HG02588 (cell line): ENCODE results near the gene DCHS2.

Experiments
- ATAC-seq: cut with Tn5 transposase; IDR thresholded peaks from one replicate; pipeline ENCODE4 v1.9.1; 2021; ENCODE audit warnings: mild to moderate bottlenecking, moderate library complexity; ENCODE audit not compliant: unreplicated experiment

Gene DCHS2

DNA sequence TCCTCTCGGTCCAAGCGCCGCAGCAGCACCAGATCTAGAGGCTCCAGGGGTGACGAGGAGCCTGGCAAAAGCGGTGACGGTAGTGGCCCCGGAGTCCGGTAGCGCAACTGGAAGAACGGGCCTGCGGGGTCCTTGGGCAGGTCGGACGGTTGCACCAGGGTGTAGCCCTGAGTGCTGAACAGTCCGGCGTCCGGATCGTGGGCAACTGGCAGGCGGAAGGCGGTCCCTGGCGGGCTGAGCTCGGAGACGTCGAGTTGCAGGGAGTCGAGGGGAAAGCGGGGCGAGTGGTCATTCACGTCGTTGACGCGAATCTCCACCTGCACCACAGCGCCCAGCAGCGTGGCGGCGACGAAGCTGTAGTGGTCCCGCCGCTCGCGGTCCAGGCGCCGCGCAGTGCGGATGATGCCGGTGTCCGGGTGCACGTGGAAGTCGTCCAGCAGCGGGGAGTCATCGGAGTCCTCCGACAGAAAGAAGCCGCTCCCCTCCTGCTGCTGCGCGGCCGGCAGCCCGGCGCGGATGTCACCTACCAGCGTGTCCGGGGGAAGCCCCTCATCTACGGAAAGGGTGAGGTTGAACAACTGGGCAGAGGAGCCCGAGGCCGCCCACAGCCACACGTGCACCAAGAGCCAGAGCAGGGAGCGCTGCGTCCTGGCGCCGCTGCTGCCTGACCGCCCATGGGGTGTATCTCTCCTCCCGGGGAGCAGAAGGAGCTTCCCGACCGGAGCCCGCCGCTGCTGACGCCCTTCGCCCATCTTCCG lies 837 bp downstream of the DCHS2 start:
- ATAC-seq = peak; percentile 71

DNA sequence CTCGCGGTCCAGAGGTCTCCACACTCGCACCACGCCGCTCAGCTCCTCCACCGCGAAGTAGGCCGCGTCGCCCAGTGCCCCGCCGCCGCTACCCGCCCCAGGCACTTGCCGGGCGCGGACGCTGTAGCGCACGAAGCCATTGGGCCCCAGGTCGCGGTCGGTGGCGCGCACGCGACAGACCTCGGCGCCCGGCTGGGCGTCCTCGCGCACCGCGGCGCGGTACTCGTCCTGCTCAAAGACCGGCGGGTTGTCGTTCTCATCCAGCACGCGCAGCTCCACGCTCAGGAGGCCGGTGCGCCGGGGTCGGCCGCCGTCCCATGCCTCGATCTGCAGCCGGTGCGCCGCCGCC lies 1.4 kb downstream of the DCHS2 start:
- ATAC-seq = no peak

DNA sequence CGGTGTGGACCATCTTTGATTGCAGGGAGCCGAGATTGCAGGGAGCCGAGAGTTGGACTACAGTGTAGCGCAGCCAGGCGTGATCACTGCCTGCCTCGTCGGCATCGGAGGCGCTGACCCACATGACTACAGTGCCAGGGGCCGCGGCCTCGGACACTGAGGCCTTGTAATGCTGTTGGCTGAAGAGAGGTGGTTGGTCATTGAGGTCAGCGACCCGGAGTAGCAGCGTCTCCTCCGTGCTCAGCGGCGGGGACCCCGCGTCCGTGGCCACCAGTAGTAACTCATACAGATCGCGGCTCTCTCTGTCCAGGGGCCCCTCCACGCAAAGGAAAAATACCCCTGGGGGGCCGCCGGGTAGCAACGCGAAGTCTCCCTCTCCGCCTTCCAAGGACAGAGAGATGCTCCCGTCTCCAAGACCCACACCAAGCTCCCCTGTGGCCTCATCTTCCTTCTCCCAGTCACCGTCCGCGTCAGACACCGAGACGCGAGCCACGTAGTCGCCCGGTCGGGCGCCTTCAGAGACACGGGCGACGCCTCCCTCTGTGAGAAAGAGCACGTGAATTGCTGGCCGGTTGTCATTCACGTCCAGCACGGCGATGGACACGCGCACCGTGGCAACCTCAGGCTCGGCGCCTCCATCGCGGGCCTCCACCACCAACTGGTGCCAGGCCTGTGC lies 1.9 kb downstream of the DCHS2 start:
- ATAC-seq = no peak

DNA sequence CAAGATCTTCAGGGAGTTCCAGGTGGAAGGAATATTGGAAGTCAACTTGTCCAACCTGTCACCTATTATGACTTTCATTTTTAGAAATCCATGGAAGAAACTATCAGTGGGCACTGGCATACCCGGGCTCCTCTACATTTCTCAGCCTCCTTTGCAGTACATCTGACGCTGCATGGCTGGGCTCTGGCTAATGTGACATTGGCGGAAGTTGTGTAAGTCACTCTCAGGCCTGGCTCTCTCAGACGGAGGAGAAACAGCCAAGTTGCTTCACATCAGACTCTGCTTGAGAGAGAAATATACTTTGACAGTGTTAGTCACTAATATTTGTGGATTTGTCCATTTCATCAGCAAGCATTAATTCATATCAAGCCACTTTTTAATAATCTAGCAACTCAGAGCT lies 4.5 kb downstream of the DCHS2 start:
- ATAC-seq = no peak

DNA sequence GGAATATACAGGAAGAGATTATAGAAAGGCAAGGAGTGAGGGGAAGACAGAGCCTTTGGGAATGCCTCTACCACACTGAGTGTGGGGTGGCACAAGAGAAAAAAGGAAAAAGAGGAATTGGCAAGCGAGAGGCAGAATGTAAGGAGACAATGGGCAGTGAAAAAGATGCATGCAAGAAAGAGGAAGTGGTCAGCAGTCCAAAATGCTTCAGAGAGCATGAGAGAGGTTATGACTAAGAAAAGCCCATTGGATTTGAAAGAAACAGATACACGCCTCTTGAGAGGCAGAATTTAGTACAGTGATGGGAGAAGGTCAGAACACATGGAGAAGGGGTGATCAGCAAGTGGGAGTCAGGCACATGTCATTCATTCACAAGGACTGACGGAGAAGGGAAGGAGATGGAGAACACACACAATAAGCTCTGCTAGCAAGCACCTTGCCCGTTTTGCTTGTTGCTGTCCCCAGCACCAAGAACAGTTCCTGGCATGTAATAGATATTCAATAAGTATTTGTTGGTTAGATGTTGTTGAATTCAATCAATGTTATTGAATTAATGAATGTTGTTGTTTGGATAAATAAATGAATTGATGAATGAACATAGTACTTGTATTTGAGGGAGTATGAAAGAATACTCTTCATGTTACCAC lies 6.3 kb downstream of the DCHS2 start:
- ATAC-seq = peak; percentile 99

DNA sequence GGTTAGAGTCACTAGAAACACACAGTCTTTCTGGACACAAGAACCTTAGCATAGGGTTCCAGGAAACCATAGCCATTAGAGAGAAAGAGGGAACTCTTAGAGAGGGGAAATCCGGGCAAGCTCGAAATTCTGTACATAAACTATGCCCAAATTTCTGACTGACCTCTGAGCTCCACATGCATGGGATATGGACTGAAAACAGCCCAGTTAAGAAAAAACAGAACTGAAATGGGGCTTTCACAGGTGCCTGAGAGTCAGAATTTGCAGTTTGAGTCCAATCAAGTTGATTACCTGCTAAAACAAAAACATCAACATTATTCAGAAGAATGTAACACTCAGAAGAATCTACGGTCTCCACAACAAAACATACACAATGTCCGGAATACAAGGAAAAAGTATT lies 13.1 kb downstream of the DCHS2 start:
- peak; percentile 31 for ATAC-seq

DNA sequence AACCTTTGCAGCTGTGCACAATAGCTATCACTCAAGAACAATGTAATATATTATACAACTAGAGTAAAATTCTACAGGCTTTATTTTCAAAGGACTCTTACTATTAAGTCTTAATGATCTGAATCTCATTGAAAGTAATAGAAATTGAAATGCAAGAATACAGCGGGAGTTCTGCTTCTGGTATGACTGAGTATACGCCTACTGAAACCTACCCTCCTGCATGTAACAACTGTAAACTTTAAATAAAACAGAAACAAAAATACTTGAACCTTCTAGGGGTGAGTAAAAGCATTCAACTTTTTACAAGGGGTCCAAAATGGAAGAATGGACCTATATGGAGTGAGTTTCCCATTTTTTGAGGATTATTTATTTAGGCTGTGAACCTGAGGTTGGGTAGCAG lies 13.5 kb downstream of the DCHS2 start:
- ATAC-seq = peak; percentile 95

DNA sequence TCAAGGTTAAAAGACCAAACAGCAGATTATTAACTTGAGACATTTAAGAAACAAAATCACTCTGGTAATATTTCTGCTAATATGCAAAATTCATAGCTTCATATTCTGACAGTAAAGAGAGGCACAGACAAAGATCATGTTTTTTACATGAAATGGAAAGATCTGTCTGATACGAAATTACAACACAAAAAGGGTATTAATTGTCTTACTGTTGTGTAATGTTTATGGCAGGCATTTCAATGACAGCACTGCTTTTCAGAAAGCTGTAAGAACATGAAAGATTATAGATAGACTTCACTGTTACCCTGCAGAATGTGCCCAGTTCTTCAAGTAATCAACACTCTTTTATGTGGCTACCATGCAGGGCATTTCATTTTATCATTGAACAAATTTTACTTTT lies 15.4 kb downstream of the DCHS2 start:
- ATAC-seq = no peak

DNA sequence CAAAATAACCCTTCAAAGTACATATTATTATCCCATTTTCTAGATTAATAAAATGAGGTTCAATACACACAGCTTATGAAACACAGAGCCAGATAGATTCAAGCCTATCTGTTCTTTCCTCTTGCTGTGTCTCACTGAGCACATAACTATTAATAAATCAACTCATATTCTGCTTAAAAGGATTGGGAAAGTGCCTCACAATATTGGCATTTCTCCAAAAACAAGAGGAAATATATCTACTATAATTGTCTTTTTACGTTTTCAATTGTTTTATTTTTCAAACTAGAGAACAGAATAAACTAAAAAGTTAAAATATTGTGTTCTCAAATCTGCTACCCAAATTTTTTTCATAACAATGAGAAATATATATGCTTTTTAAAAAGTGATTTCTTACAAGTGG lies 15.8 kb downstream of the DCHS2 start:
- no peak for ATAC-seq

DNA sequence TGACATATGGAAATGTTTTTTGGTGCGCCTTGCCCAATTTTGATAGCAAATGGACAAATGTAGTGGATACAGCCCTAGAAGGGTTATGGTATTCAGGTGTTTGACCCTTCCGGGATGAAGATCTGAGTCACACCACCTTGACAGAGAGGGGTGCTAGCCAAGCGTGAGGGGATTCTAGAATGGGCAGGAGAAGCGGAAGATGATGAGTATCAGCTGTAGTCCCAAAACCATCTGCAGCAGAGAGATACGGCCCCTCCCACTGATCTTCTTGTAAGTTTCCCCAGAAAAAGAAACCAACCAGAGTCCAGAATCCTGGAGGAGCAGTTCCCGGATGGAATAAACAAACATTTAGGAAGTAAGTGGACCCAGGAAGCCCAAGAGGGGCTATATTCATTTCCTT lies 18.1 kb downstream of the DCHS2 start:
- ATAC-seq = no peak

DNA sequence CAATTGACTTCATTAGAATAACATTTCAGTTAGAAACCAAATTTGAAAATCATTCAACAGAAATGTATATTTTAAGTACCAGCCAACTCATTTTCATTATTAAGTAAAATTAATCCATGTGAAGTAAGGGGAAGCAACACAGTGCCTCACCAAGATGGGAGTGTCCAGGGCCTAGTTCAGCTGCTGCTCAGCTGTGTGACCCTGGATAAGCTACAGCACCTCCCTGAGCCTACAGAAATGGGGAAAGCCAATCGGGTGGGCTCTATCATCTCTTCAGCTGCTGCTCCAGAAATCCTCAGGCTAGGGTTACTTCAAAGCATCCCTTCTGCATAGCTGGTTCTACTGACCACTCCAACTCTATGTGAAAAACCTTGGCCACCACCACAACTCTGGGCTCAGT lies 18.7 kb downstream of the DCHS2 start:
- ATAC-seq = no peak

DNA sequence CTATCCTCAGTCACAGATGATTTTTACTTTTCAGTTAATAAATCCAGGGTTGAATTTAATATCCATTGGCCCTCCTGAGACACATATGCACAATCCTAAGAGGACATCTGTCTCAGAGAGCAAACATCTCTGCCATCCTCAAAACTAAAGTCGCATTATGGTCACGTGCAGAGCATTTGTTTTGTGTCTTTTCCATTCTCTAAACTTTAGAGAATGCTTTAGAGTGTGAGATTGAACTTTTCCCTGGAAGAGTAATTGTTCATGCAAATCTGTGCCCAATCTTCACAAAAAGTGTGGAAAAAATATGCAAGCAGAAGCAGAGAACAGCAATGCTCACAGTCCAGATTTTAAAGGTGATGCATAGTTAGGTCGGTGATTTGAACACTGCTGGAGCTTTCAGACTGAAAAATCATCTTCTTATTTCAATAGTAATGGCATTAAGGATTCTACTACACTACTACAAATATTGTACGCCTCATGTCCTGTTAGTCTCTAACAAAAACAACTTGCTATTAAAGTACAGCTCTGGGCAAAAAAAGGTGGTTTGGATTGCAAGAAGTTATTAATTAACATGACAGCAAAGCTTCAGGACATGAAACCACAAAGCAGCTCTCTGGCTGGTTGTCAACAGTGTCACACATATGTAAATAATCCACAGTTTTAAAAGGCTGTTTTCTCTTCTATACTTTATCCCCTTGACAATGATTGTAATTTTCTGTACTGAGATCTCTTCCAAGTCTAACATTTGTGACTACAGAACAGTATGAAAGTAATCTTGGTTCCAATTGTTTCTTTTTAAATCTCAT lies 19.9 kb downstream of the DCHS2 start:
- peak; percentile 80 for ATAC-seq

DNA sequence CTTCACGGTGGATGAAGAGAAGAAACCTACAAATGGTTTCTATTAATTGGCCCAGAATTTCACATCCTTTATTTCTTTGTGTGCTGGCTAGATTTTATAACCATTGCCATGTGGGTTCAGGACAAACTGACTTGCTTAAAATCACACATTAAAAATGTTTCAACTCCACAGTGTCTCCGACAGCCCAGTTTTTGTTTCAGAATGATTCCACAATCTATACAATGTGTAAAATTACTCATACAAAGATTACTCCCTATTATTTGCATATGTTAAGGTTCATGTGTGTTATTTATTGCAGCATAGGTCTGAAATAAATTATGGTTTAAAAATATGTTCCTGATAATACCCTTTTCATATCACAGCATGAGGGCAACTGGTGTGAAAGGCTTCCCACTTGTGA lies 20.6 kb downstream of the DCHS2 start:
- peak; percentile 62 for ATAC-seq

DNA sequence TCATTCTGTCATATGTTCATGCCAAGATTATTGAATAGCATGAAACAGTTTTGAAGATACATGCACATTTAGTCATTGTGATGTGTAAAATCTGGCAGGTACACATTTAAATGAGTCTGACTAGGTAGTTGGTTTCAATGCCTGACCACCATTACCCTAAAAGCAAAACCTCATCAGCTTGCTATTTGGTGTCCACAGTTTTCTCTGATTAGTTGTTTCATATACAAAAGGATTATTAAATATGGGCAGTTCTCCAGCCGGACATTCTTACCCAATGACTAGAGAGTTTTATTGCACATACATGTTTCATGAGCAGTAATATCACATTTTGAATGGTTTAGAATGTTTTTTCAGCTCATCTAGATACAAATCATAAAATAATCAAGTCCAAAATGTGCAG lies 23.7 kb downstream of the DCHS2 start:
- no peak for ATAC-seq

DNA sequence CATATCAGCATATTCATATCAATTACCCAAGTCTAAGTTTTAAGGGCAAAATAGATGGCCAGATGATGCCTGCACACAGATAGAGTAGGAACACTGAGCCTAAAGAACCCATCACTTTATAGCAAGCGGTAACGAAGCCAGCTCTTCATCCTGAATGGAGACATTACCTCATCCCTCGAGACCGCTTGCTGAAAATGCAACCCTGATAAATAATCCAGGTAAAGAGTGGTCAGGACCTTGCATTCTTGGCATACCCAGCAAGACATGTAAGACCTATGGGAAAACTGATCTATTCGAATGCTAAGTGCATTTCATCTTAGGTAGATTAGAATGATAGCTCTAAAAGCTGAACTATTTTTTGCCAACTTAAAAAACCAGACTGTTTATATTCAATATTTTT lies 25.3 kb downstream of the DCHS2 start:
- ATAC-seq = no peak

DNA sequence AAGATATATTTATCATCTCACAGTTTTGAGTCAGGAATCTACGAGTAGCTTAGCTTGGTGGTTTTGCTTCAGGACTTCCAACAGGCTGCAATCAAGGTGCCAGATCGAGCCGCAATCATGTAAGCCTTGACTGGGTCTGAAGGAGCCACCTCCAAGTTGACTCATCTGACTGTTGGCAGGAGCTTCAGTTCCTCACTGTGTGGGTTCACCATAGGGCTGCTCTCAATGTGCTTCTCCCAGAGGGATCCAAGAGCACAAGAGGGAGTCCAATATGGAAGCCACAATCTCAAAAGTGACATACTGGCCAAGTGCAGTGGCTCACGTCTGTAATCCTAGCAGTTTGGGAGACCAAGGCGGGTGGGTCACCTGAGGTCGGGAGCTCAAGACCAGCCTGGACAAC lies 26.5 kb downstream of the DCHS2 start:
- ATAC-seq = no peak

DNA sequence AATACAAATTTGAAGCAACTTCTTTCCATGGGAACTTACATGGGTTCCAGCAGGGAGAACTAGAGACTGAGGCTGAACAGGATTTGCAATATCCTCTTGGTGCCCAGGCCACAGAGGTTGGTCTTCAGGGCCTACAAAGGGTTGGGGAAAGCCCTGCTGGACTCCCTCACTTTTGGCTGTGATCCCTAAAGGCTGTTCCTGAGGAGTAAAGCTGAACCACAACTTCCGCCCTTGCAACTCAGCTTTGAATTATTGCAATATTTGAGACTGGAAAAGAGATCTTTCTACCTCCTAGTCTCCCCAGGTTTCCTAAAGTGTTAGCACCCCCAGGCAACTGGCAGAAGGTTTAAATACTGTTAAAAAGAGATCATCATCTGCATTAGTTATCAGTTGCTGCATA lies 26.9 kb downstream of the DCHS2 start:
- ATAC-seq = no peak

DNA sequence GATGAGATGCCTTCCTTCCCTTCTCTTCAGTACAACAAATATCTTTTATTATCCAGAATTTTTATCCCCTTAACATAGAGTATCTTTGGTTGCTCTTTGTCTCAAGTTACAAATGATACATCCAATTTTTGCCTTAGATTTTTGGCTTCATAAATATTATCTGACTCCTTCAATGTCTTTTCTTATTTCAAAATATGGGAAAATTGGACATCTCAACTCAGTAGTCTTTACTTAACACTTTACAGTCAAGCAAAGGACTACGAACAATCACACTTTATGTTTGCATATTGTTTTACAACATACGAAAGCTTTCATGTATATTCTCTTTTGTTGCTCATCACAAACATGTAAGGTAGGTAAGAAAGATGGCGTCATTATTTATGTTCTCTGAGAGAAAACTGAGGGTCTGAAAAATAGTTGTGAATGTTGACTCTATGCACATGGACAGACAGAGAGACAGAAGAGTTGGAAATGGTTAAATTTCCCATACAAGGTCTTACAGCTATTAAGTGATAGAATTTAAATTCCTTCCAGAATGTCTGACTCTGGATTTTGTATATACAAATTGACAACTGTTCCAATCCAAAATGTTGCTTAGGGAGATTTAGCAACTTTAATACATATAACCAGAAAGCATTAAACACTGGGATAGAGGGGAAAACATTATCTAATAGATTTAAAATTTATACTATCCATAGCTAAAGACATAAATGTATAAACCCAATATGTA lies 29.4 kb downstream of the DCHS2 start:
- ATAC-seq = no peak

DNA sequence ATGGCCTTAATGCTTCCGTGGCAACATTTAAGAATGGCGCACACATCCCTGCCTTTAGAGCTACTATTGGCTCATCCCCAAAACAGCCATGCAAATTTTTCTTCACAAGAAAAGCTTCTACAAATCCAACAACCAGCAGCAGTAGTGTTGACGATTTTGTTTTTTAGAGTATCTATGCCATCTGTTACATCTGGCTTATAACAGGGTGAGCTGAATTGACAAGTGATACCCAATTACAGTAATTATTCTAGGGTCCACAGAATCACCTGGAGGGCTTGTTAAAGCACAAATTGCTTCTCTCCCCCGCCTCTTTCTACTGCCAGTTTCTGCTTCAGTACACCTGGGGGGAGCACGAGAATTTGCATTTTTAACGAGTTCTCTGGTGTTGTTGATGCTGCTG lies 34.1 kb downstream of the DCHS2 start:
- no peak for ATAC-seq

DNA sequence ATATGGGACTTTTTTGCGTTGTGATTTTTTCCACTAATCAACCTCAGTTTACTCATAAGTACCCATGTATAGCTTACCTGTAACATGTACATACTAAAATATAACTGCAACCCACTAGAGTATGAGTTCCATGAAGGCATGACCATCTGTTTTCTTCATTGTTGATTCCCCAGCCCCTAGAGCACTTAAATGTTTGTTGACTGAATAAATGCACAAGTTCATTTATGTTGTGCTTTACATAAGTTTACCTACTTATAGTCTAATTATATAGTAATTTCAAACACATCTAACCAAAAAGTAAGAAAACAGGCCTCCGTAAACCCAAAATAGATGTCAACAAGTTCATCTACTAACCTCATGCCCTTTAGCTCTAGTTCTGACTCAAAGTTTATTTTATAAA lies 34.7 kb downstream of the DCHS2 start:
- no peak for ATAC-seq

DNA sequence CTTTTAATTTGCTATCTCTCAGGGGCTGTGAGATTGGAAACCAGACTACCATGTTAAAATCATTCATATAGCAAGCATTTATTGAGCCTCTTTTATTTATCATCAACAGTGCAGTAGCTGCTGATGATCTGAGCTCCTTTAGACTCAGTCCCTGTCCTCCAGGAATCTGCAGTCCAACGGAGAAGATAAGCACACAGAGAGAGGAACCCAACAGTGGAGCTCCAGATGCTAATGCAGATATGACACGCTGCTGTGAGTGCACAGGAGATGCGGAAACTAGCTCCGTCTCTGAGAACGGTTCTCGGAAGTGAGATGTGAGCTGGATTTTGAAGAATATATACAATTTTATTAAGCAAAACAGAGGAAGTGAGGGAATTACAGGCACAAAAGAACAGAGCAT lies 35.4 kb downstream of the DCHS2 start:
- ATAC-seq = no peak
